Immature natural killer cell (primary cell): Measurements from ENCODE around the gene RHBDF1. TPM values are rescaled to one million over a fixed set of nuclear protein-coding genes. Genes with fewer than 3 reads are reported as not detected.

ENCODE experiments used
- DNase-seq, 3 donors: peaks; one replicate each; pipeline ENCODE4 v3.0.0; 2022; ENCODE audit warnings: mixed read lengths in 1 of 3
- H3K27ac Mint-ChIP-seq, 6 donors: one replicate each; pipeline ENCODE4 v1.8.0; 2020; ENCODE audit warnings: mixed read lengths in 6 of 6, mild to moderate bottlenecking in 5 of 6, inconsistent platforms in 4 of 6, moderate library complexity in 3 of 6
- H3K27me3 Mint-ChIP-seq, 3 donors: one replicate each; pipeline ENCODE4 v1.8.0; 2020 to 2021; ENCODE audit warnings: low read depth in 3 of 3, mild to moderate bottlenecking in 3 of 3, mixed read lengths in 3 of 3, moderate library complexity in 3 of 3, inconsistent platforms in 1 of 3
- H3K36me3 Mint-ChIP-seq, 3 donors: one replicate each; pipeline ENCODE4 v1.8.0; 2020; ENCODE audit warnings: mixed read lengths in 3 of 3, inconsistent platforms in 2 of 3, mild to moderate bottlenecking in 2 of 3
- H3K4me1 Mint-ChIP-seq, 2 donors: one replicate each; pipeline ENCODE4 v1.8.0; 2020; ENCODE audit warnings: inconsistent platforms in 2 of 2, mild to moderate bottlenecking in 2 of 2, mixed read lengths in 2 of 2, moderate library complexity in 1 of 2
- H3K4me3 Mint-ChIP-seq, 5 donors: one replicate each; pipeline ENCODE4 v1.8.0; 2020; ENCODE audit warnings: mild to moderate bottlenecking in 5 of 5, mixed read lengths in 5 of 5, inconsistent platforms in 3 of 5, moderate library complexity in 3 of 5
- H3K9me3 Mint-ChIP-seq, 6 donors: one replicate each; pipeline ENCODE4 v1.8.0; 2020; ENCODE audit warnings: mild to moderate bottlenecking in 6 of 6, mixed read lengths in 6 of 6, inconsistent platforms in 4 of 6, moderate library complexity in 3 of 6
- polyA plus RNA-seq, 3 donors: library from polyadenylated mRNA; unstranded; fragments of 300-500 nt; fragmentation: Illumina TruSeq; gene quantifications; one replicate each; pipeline ENCODE4 v1.2.3, GENCODE V29; 2021

RHBDF1 gene
- polyA plus RNA-seq, 3 donors from 2014 or later: 0.24 TPM; not detected in 2

GRCh38 chr16:63998-64913 is 8.2 kb downstream of the RHBDF1 start:
- Mint-ChIP-seq H3K27me3 (peaks cover 0 to 3% (median 2%) of the 10 kb centered on the region in 3 donors), H3K27ac (no peak overlapping the region), H3K4me3 (no peak overlapping the region), H3K4me1 (peaks cover 0 to 3% of the 10 kb centered on the region in 2 donors), H3K9me3 (no peaks in the 10 kb centered on the region), H3K36me3 (no peaks in the 10 kb centered on the region)
- no peak for DNase-seq

- H3K27ac Mint-ChIP-seq: no peak overlapping the region
- DNase-seq: no peak
These were observed 9.0 kb downstream of the RHBDF1 start for GRCh38 chr16:63466-63865.

DNA sequence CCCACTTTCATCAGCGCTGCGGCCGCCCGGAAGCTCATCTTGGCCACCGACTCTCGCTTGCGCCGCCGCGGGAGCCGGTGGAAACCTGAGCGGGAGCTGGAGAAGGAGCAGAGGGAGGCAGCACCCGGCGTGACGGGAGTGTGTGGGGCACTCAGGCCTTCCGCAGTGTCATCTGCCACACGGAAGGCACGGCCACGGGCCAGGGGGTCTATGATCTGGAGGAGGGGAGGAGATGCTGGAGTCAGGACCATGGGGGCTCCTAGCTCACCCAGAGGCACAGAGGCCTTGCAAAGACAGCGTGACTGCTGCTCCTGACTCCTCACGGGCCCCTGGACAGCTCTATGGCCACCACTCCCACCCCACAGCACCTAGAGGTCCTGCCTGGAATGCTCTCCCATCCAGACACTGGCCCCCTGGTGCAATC is 9.5 kb downstream of the RHBDF1 start:
- H3K27me3 Mint-ChIP-seq: peaks cover 0 to 3% (median 2%) of the 10 kb centered on the region in 3 donors
- DNase-seq: no peak
- no peak overlapping the region for H3K4me3 Mint-ChIP-seq
- H3K36me3 Mint-ChIP-seq: no peaks in the 10 kb centered on the region
- no peak overlapping the region for H3K27ac Mint-ChIP-seq
- peaks cover 0 to 3% of the 10 kb centered on the region in 2 donors for H3K4me1 Mint-ChIP-seq
- no peaks in the 10 kb centered on the region for H3K9me3 Mint-ChIP-seq

More at GRCh38 chr16:63466-63865, 9.0 kb downstream of the RHBDF1 start:
- no peaks in the 10 kb centered on the region for H3K9me3 Mint-ChIP-seq
- H3K36me3 Mint-ChIP-seq: no peaks in the 10 kb centered on the region
- peaks cover 0 to 3% (median 2%) of the 10 kb centered on the region in 3 donors for H3K27me3 Mint-ChIP-seq
- peaks cover 0 to 3% of the 10 kb centered on the region in 2 donors for H3K4me1 Mint-ChIP-seq
- H3K4me3 Mint-ChIP-seq: no peak overlapping the region

- no peaks in the 10 kb centered on the region for H3K9me3 Mint-ChIP-seq
- no peak overlapping the region for H3K4me3 Mint-ChIP-seq
- H3K27ac Mint-ChIP-seq: no peak overlapping the region
- peaks cover 0 to 3% of the 10 kb centered on the region in 2 donors for H3K4me1 Mint-ChIP-seq
- H3K36me3 Mint-ChIP-seq: no peaks in the 10 kb centered on the region
- H3K27me3 Mint-ChIP-seq: peaks cover 0 to 3% (median 2%) of the 10 kb centered on the region in 3 donors
- DNase-seq: no peak
These were observed 10.0 kb downstream of the RHBDF1 start for GRCh38 chr16:62283-62967.

- Mint-ChIP-seq H3K36me3 (no peaks in the 10 kb centered on the region), H3K4me3 (no peak overlapping the region), H3K27ac (no peak overlapping the region), H3K27me3 (peaks cover 0 to 3% (median 0%) of the 10 kb centered on the region in 3 donors), H3K4me1 (peaks cover 0 to 3% of the 10 kb centered on the region in 2 donors), H3K9me3 (no peaks in the 10 kb centered on the region)
- DNase-seq: no peak
These were observed 10.6 kb downstream of the RHBDF1 start for GRCh38 chr16:61879-62281.

DNA sequence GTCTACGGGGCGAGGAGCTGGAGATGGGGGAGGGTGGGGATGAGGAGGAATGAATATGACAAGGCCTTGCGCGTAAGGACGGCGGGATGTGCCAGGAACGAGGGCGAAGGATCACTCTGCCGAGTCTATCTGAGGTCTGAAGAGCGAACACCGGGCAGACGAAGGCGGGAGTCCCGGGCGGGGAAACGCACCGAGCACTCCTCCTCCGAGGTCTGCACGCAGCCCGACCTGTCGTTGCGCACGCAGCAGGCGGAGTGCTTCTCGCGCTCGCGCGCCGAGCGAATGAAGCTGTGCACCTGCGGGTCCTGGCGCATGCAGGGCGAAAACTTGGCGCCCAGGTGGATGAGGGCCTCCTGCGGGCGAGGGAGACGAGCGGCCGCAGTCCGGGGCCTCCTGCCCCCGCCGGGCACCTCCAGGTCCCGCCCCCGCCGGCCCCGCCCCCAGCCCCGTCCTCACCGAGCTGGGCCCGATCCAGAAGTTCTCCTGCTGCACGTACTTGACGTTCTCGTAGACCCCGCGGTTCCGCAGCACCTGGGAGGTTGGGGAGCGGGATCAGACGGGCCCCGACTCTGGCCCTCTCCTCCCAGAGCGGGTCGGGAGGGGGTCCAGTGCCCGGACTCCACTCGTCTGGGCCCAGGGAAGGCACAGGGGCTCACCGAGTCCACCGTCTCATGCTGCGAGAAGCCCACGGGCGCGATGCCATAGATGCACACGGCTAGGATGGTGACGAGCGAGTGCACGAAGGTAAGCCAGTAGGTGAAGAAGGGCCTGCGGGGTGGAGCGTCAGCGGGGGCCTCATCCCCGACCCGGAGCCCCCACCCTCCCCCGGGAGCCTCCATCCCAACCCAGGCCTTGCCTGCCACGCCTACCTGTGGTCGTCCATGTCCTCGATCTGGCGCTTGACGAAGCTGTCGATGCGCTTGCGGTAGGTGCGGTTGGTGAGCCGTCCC is 11.2 kb downstream of the RHBDF1 start:
- Mint-ChIP-seq H3K4me3 (no peak overlapping the region), H3K27ac (no peak overlapping the region), H3K4me1 (peaks cover 0 to 3% of the 10 kb centered on the region in 2 donors), H3K36me3 (no peaks in the 10 kb centered on the region), H3K27me3 (peaks cover 0 to 3% (median 0%) of the 10 kb centered on the region in 3 donors), H3K9me3 (no peaks in the 10 kb centered on the region)
- DNase-seq: no peak

DNA sequence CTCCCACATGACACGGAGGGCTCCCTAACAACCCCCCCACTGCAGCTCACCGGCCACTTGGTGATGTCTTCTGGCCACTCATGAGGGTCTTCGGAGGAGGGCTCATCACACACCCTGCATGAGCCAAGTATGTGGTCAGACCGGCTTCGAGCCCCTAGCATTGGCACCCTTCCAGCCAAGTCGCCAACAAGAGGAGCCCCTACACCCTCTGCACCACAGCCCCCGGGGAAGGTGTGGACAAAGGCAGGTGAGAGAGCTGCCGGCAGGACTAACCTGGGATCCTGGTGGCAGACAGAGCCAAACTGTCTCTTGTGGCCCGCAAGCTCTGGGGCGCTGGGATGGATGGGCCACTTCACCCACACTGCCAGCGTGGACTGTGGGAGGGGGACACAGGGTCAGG is 12.3 kb downstream of the RHBDF1 start:
- Mint-ChIP-seq H3K9me3 (no peaks in the 10 kb centered on the region), H3K4me1 (peaks cover 0 to 3% of the 10 kb centered on the region in 2 donors), H3K4me3 (no peak overlapping the region), H3K36me3 (no peaks in the 10 kb centered on the region), H3K27me3 (peaks cover 0 to 1% (median 0%) of the 10 kb centered on the region in 3 donors), H3K27ac (no peak overlapping the region)
- DNase-seq: no peak

DNA sequence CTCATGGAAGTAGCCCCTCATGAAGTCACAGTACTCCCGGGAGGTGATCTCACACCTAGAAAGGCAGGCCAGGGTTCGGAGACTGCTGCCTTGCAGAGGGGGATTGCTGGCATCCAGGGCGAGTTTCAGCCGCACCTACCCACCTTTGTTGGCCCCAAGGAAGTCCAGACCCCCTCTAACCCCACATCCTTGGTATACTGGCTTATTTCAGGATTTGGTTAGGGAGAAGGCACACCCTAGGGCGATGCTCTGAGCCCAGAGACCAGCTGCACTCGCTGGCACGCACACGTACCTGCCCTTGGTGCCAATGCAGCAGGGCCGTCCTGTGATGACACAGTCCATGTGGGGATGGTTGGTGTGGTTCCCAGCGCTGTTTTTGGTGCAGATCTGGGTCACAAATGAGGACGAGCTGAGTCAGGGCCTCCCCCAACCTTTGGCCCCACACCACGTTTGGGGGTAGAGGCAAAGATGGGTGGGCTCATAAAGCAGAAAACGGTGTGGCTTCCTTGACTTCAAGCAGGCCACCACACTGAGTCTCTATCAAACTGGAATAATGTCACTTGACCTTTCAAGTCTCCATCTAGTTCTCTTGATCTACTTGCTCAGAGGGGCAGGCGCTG is 12.9 kb downstream of the RHBDF1 start:
- H3K27ac Mint-ChIP-seq: no peak overlapping the region
- no peaks in the 10 kb centered on the region for H3K9me3 Mint-ChIP-seq
- DNase-seq: no peak
- H3K27me3 Mint-ChIP-seq: peaks cover 0 to 2% (median 0%) of the 10 kb centered on the region in 3 donors
- no peak overlapping the region for H3K4me3 Mint-ChIP-seq
- no peaks in the 10 kb centered on the region for H3K36me3 Mint-ChIP-seq
- peaks cover 1 to 7% of the 10 kb centered on the region in 2 donors for H3K4me1 Mint-ChIP-seq

GRCh38 chr16:58491-59439 is 13.7 kb downstream of the RHBDF1 start:
- Mint-ChIP-seq H3K4me1 (peaks cover 5 to 13% of the 10 kb centered on the region in 2 donors), H3K27ac (no peak overlapping the region), H3K9me3 (no peaks in the 10 kb centered on the region), H3K36me3 (no peaks in the 10 kb centered on the region), H3K4me3 (no peak overlapping the region), H3K27me3 (peaks cover 0 to 3% (median 0%) of the 10 kb centered on the region in 3 donors)
- DNase-seq: no peak

GRCh38 chr16:57711-58110 is 14.7 kb downstream of the RHBDF1 start:
- H3K9me3 Mint-ChIP-seq: no peaks in the 10 kb centered on the region
- no peak for DNase-seq
- no peaks in the 10 kb centered on the region for H3K36me3 Mint-ChIP-seq
- H3K4me1 Mint-ChIP-seq: peaks cover 14 to 23% of the 10 kb centered on the region in 2 donors
- H3K27ac Mint-ChIP-seq: no peak overlapping the region
- peaks cover 3 to 12% (median 6%) of the 10 kb centered on the region in 3 donors for H3K27me3 Mint-ChIP-seq
- no peak overlapping the region for H3K4me3 Mint-ChIP-seq

- Mint-ChIP-seq H3K9me3 (no peaks in the 10 kb centered on the region), H3K4me3 (peak overlapping the region in 3 of 5 donors; percentile 59 to 64 (median 64)), H3K27ac (peak overlapping the region in 1 of 6 donors; percentile 30), H3K36me3 (no peaks in the 10 kb centered on the region), H3K27me3 (peaks cover 4 to 13% (median 11%) of the 10 kb centered on the region in 3 donors), H3K4me1 (peaks cover 19 to 30% of the 10 kb centered on the region in 2 donors)
- DNase-seq: no peak
These were observed 16.1 kb downstream of the RHBDF1 start for GRCh38 chr16:56231-56927.
